Skeletal muscle satellite cell (primary cell): ENCODE measurements around the gene TTLL3.
"Not testable (repeated sequence)": the region's sequence is repeated elsewhere in the genome, so short reads cannot be mapped to it uniquely, and the experiment has no call there.

ENCODE experiments used
- H3K27me3 ChIP-seq: 2 replicates; pipeline ENCODE4 v1.7.0; 2013; ENCODE audit warnings: low read length; ENCODE audit not compliant: control insufficient read depth, insufficient read depth
- H3K36me3 ChIP-seq: 2 replicates; pipeline ENCODE4 v1.7.0; 2013; ENCODE audit warnings: mild to moderate bottlenecking, control low read depth, low read length; ENCODE audit not compliant: insufficient read depth
- H3K4me1 ChIP-seq: 2 replicates; pipeline ENCODE4 v1.7.0; 2013; ENCODE audit warnings: low read length; ENCODE audit not compliant: control insufficient read depth, insufficient read depth
- H3K4me2 ChIP-seq: 2 replicates; pipeline ENCODE4 v1.7.0; 2013; ENCODE audit warnings: mild to moderate bottlenecking, low read length
- H3K4me3 ChIP-seq: 2 replicates; pipeline ENCODE4 v1.7.0; 2013; ENCODE audit warnings: low read length
- H3K9ac ChIP-seq: 2 replicates; pipeline ENCODE4 v1.7.0; 2013; ENCODE audit warnings: mild to moderate bottlenecking, low read depth, low read length, moderate library complexity
- H3K9me3 ChIP-seq: replicated peaks from 2 replicates; pipeline ENCODE4 v1.7.0; 2013; ENCODE audit warnings: mild to moderate bottlenecking, control low read depth, low read length

Gene TTLL3

DNA sequence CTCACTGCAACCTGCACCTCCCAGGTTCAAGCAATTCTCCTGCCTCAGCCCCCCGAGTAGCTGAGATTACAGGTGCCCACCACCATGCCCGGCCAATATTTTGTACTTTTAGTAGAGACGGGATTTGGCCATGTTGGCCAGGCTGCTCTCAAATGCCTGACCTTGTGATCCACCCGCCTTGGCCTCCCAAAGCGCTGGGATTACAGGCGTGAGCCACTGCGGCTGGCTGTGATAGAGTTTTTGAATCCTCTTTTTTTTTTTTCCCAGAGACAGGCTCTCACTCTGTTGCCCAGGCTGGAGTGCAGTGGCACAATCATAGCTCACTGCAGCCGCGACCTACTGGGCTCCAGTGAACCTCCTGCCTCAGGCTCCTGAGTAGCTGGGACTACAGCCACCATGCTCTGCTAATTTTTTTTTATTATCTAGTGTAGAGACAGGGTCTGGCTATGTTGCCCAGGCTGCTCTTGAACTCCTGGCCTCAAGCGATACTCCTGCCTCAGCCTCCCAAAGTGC is 55.1 kb downstream of the TTLL3 start:
- H3K4me2 ChIP-seq, H3K4me3 ChIP-seq, H3K9ac ChIP-seq, H3K36me3 ChIP-seq, H3K9me3 ChIP-seq, H3K27me3 ChIP-seq: not testable (repeated sequence)
- H3K4me1 ChIP-seq: peaks cover 37% of the 10 kb centered on the region

DNA sequence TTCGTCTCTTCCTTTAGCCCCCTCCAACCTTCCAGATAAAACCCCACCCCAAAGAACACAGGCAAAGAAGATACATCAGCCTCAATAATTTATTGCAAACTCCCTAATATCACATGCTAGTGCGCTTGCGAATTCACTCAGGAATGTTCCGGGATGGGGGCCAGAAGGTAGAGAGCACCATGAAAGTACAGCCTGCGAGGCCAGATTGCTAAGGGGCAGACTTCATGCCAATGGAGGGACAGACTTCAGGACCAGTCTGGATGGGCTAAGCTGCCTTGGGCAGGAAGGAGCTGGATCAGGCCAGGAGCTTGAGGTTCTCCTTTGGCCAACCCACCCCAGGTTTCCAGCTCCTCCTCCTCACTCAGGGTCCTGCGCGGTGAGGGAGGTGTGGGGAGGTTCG is 56.6 kb downstream of the TTLL3 start:
- Histone ChIP-seq H3K4me1 (peaks cover 48% of the 10 kb centered on the region), H3K36me3 (no peaks in the 10 kb centered on the region), H3K4me3 (no peak overlapping the region), H3K27me3 (no peaks in the 10 kb centered on the region), H3K9me3 (no peaks in the 10 kb centered on the region), H3K9ac (no peak overlapping the region), H3K4me2 (no peak overlapping the region)

DNA sequence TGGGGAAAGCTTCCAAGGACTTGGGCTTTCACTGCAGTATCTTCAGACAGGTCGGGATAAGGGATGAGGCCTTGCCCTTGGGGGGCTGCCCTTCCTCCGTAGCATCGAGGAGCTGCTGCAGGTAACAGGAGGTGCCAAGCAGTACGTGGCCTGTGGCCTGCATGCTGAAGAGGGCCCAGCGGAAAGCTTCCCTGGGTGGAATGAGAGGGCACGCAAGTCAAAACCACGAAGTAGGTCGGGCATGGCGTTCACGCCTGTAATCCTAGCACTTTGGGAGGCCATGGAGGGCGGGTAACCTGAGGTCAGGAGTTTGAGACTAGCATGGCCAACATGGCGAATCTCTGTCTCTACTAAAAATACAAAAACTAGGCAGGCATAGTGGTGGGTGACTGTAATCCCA is 57.0 kb downstream of the TTLL3 start:
- no peak overlapping the region for H3K9ac ChIP-seq
- no peaks in the 10 kb centered on the region for H3K36me3 ChIP-seq
- H3K4me1 ChIP-seq: peaks cover 52% of the 10 kb centered on the region
- H3K27me3 ChIP-seq: no peaks in the 10 kb centered on the region
- H3K4me2 ChIP-seq: no peak overlapping the region
- no peak overlapping the region for H3K4me3 ChIP-seq
- H3K9me3 ChIP-seq: no peaks in the 10 kb centered on the region

DNA sequence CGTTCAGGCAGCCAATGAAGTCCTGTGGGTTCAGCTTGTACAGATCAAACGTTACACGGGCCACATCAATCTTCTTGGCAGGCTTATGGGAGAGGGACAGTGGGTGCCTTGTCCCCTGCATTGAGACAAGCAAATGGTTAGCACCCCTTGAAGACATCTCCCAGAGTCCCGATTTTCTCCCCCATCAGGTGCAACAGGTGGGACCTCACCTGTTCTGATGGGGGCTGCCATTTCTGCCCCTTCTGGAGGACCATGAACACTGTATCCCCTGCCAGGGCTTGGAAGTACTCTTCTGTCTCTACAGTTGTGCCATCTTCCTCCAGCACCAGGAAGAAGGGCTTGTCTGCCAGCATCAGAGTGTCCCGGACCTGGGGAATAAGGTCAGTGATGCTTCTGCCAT is 59.9 kb downstream of the TTLL3 start:
- Histone ChIP-seq H3K4me1 (peaks cover 30% of the 10 kb centered on the region), H3K9ac (no peak overlapping the region), H3K9me3 (no peaks in the 10 kb centered on the region), H3K4me3 (no peak overlapping the region), H3K36me3 (no peaks in the 10 kb centered on the region), H3K4me2 (no peak overlapping the region), H3K27me3 (no peaks in the 10 kb centered on the region)

DNA sequence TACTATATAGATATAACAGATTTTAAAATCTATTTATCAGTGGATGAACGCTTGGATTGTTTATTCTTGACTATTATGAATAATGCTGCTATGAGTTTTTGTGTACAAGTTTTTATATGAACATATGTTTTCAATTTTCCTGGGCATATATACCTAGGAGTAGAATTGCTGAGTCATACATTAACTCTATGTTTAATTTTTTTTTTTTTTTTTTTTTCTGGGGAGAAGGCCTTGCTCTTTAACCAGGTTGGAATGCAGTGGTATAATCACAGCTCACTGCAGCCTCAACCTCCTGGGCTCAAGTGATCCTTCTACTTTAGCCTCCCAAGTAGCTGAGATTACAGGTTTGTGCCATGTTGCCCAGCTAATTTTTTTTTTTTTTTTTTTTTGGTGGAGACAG is 60.9 kb downstream of the TTLL3 start:
- peaks cover 36% of the 10 kb centered on the region for H3K4me1 ChIP-seq
- no peaks in the 10 kb centered on the region for H3K36me3 ChIP-seq
- no peak overlapping the region for H3K4me2 ChIP-seq
- H3K4me3 ChIP-seq: no peak overlapping the region
- H3K9me3 ChIP-seq: no peaks in the 10 kb centered on the region
- no peak overlapping the region for H3K9ac ChIP-seq
- no peaks in the 10 kb centered on the region for H3K27me3 ChIP-seq

DNA sequence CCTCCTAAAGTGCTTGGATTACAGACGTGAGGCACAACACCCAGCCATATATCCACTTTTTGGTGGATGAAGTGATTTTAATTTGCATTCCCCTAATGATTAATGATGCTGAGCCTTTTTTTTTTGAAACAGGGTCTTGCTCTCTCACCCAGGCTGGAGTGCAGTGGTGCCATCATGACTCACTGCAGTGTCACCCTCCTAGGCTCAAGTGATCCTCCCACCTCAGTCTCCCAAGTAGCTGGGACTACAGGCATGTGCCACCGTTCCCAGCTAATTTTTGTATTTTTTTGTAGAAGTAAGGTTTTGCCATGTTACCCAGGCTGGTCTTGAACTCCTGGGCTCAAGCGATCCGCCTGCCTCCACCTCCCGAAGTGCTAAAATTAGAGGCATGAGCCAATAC is 62.0 kb downstream of the TTLL3 start:
- H3K36me3 ChIP-seq, H3K4me3 ChIP-seq, H3K9me3 ChIP-seq, H3K4me2 ChIP-seq, H3K27me3 ChIP-seq, H3K9ac ChIP-seq: not testable (repeated sequence)
- peaks cover 25% of the 10 kb centered on the region for H3K4me1 ChIP-seq

DNA sequence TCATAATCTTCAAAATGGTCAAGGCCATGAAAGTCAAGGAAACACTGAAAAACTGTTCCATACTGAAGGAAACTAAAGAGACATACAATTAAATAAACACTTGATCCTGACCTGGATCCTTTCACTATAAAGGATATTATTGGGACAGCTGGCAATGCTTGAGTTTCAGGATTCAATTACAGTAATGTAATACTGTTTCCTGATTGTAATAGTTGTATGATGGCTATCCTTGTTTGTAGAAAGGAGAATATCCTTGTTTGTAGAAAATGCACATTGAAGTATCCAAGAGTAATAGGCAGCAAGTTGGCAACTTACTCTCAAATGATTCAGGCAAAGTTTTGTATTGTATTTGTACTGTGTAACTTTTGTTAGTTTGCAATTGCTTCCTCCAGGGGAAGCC is 65.4 kb downstream of the TTLL3 start:
- H3K27me3 ChIP-seq: no peaks in the 10 kb centered on the region
- no peak overlapping the region for H3K4me2 ChIP-seq
- H3K36me3 ChIP-seq: no peaks in the 10 kb centered on the region
- H3K4me3 ChIP-seq: no peak overlapping the region
- H3K9me3 ChIP-seq: no peaks in the 10 kb centered on the region
- H3K9ac ChIP-seq: no peak overlapping the region
- H3K4me1 ChIP-seq: peaks cover 26% of the 10 kb centered on the region

DNA sequence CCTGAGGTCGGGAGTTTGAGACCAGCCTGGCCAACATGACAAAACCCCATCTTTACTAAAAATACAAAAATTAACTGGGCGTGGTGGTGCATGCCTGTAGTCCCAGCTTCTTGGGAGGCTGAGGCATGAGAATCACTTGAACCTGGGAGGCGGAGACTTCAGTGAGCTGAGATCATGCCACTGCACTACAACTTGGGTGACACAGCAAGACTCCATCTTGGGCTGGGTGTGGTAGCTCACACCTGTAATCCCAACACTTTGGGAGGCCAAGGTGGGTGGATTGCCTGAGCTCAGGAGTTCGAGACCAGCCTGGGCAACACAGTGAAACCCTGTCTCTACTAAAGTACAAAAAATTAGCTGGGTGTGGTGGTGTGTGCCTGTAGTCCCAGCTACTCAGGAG is 66.2 kb downstream of the TTLL3 start:
- H3K9ac ChIP-seq, H3K9me3 ChIP-seq, H3K36me3 ChIP-seq, H3K4me2 ChIP-seq, H3K27me3 ChIP-seq, H3K4me3 ChIP-seq: not testable (repeated sequence)
- peaks cover 21% of the 10 kb centered on the region for H3K4me1 ChIP-seq

DNA sequence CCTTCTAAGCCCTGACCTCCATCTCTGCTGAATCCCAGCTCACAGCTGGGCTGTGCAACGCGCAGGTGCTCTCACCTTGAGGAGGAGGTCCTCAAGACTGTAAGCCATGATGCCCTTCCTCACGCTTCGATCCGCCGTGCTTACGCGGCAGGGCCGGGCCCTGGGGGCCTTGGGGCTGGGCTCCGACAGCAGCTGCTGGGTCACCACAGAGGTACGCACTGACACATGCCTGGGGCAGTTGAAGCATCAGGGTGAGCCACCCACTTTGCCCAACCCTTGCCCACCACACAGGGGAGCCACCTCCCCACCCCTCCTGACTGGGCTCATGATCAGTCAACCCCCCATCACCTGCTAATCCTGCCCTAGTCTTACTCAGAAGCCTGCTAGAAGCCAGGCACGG is 66.9 kb downstream of the TTLL3 start:
- H3K4me3 ChIP-seq: no peak overlapping the region
- no peak overlapping the region for H3K9ac ChIP-seq
- H3K36me3 ChIP-seq: no peaks in the 10 kb centered on the region
- H3K9me3 ChIP-seq: no peaks in the 10 kb centered on the region
- H3K4me2 ChIP-seq: no peak overlapping the region
- H3K4me1 ChIP-seq: peaks cover 14% of the 10 kb centered on the region
- H3K27me3 ChIP-seq: no peaks in the 10 kb centered on the region

DNA sequence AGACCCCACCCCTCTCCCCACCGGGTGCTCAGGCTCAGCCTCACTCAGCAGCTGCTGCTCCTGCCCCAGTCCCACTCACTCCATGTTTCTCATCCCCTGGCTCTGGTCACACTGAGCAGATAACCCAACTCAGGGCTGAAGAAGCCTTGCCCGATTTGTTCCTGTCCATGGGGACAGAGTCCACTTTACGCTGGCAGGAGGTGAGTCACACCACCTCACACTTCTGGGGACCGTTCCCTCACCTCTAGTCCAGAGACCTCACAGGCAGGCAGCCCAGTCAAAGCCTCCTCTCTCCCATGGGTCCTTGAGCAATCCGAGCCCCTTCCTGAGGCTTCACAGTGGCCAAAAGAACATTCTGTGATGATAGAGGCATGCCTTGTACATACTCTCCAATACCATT is 68.6 kb downstream of the TTLL3 start:
- Histone ChIP-seq H3K9me3 (no peaks in the 10 kb centered on the region), H3K9ac (no peak overlapping the region), H3K4me2 (no peak overlapping the region), H3K4me3 (no peak overlapping the region), H3K4me1 (peaks cover 17% of the 10 kb centered on the region), H3K36me3 (no peaks in the 10 kb centered on the region), H3K27me3 (no peaks in the 10 kb centered on the region)

DNA sequence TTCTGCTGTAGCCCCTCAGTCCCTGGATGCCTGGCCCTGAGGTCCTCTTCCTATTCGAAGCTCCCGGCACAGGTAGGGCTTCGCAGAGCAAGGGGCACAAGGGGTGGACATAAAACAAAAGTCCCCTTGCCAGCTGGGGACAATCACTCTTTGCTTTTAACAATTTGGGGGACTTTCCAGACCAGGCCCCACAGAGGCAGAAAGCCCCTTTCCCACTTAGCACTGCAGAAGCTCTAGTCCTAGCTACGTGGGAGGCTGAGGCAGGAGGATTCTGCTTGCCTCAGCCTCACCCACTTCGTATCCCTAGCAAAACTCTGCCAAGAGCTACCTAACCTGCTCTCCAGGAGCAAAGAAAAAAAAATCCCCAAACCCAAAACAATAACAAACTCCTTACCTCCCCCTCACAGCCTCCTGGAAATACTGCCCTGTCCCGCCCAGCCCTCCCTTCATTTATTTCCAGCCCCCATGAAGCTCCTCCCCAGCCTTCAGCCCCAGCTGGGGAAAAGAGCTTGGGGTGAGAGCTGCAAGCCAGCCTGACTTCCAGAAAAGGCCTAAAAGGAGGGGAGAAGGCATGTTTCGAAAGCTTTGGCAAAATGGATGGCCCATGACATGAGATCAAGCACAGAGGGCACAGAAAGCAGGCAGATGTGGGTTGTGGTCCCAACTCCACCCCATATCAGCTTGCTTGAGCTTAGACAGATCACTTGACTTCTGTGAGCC is 69.9 kb downstream of the TTLL3 start, which contains the start of gene CIDEC:
Gene CIDEC (minus strand): TSS at position 424 of the 720 bp plus-strand sequence. CDS start 1,767 bp downstream, outside the sequence.
- Histone ChIP-seq H3K4me2 (no peak within 1 kb of the TSS), H3K36me3 (no peaks in the 10 kb centered on the region), H3K4me1 (peaks cover 29% of the 10 kb centered on the region), H3K9ac (no peak within 1 kb of the TSS), H3K9me3 (no peaks in the 10 kb centered on the region), H3K4me3 (no peak within 1 kb of the TSS), H3K27me3 (no peaks in the 10 kb centered on the region)

DNA sequence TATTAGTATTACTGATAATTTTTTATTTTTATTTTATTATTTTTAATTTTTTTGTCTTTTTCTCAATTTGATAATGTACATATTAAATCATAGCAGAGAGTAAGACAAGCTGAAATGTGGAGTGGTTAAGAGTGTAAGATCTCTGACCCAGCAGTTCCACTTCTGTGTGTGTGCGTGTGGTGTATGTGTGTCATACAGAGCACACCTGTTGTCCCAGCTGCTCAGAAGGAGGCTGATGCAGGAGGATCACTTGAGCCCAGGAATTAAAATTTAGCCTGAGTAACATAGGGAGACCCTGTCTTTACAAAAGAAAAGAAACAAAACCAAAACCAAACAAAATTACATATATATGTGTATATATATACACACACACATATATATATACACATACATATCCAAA is 71.4 kb downstream of the TTLL3 start:
- no peaks in the 10 kb centered on the region for H3K36me3 ChIP-seq
- no peaks in the 10 kb centered on the region for H3K27me3 ChIP-seq
- H3K4me2 ChIP-seq: no peak overlapping the region
- H3K9ac ChIP-seq: no peak overlapping the region
- H3K4me1 ChIP-seq: peaks cover 26% of the 10 kb centered on the region
- no peak overlapping the region for H3K4me3 ChIP-seq
- no peaks in the 10 kb centered on the region for H3K9me3 ChIP-seq
